Frontal cortex (tissue), 4 donors: Measurements from ENCODE around the gene VAMP1. TPM values are rescaled to one million over a fixed set of nuclear protein-coding genes. Genes with fewer than 3 reads are reported as not detected.
A peak's percentile ranks its signal among the peaks of the same experiment; 100 is the strongest.

Experiments used
- DNase-seq, 2 donors: peaks; one replicate each; pipeline ENCODE4 v3.0.0; 2012; ENCODE audit warnings: low spot score in 2 of 2
- FAIRE-seq: peaks from 2 replicates; lab custom pipeline; 2012; peaks lifted over from hg19 to GRCh38; lab: Jason Lieb, UNC
- total RNA-seq: library from RNA; depleted of rRNA; stranded (reverse); fragments of >200 nt; gene quantifications from one replicate; pipeline ENCODE4 v1.2.3, GENCODE V29; 2014
- donor health status: control.
- donor health status: control.
- donor health status: control.

Gene VAMP1
- total RNA-seq, 1 donor from 2014 or later = 1.2 TPM

- FAIRE-seq (no peak), DNase-seq (no peak)
Observed at GRCh38 chr12:6452944-6453630, 17.4 kb downstream of the VAMP1 start.

GRCh38 chr12:6452245-6452943, 18.1 kb downstream of the VAMP1 start:
- no peak for FAIRE-seq
- DNase-seq = no peak

GRCh38 chr12:6451348-6452244, 18.9 kb downstream of the VAMP1 start, which contains the start of gene TAPBPL:
Gene TAPBPL, plus strand, starts transcription at chr12:6452042. Its CDS starts 207 bp downstream, at chr12:6452249.
- DNase-seq (peak; percentile 60 to 83), FAIRE-seq (no peak)

GRCh38 chr12:6450869-6451347, 19.6 kb downstream of the VAMP1 start:
- no peak for DNase-seq
- no peak for FAIRE-seq

DNA sequence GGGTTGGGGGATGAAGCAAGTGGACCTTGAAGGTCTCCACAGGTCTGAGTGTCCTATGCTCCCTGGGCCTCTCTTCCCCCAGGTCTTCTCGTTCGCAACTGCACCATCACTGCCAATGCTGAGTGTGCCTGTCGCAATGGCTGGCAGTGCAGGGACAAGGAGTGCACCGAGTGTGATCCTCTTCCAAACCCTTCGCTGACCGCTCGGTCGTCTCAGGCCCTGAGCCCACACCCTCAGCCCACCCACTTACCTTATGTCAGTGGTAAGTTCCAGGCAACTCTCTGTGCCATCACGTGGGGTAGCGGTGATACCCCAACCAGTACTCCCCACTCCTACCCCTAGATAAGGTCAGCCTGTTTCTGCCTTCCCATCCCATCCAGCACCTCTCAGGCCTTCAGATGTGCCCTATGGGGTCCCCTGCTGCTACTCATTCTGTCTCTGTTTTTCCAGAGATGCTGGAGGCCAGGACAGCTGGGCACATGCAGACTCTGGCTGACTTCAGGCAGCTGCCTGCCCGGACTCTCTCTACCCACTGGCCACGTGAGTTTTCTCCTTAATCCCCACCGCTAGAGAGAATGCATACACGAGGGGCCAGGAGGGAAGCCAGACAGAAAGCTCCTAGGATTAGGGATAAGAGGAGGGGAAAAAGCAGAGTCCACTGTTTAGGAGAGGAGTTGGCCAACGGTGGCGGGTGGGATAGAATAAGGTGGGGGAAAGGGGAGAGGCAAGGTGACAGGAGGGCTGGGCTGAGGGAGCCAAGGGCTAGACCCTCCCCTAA, 20.2 kb downstream of the VAMP1 start:
- DNase-seq (no peak), FAIRE-seq (no peak)

- DNase-seq (no peak), FAIRE-seq (no peak)
Observed at GRCh38 chr12:6444704-6445688, 25.5 kb downstream of the VAMP1 start, which contains the start of gene CD27. Gene CD27, plus strand, starts transcription at chr12:6444955. Its CDS starts 141 bp downstream, at chr12:6445096.

DNA sequence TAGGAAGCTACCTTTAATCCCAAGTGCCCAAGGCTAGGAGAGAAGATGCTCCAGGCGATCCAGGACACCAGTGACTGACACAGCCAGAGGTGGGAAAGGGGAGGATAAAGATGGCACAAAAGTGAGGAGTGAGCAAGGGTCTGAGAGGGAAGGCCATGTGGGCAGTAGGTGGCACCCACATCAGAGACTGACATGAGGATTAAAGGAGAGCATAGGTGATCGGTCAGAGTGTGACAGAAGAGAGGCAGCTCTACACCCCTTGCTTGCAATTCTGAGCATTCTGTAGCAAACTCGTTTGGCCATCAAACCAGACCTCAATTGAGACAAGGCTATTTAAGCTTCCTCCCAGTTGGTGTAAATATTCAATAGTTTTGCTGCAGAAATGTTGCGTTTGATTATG, 26.4 kb downstream of the VAMP1 start:
- DNase-seq = no peak
- FAIRE-seq = no peak

- no peak for FAIRE-seq
- DNase-seq = no peak
Observed at GRCh38 chr12:6443361-6443983, 27.0 kb downstream of the VAMP1 start.

- DNase-seq = no peak
- FAIRE-seq = no peak
Observed at GRCh38 chr12:6442836-6443235, 27.6 kb downstream of the VAMP1 start.

GRCh38 chr12:6440391-6440790, 30.1 kb downstream of the VAMP1 start:
- no peak for DNase-seq
- no peak for FAIRE-seq

DNA sequence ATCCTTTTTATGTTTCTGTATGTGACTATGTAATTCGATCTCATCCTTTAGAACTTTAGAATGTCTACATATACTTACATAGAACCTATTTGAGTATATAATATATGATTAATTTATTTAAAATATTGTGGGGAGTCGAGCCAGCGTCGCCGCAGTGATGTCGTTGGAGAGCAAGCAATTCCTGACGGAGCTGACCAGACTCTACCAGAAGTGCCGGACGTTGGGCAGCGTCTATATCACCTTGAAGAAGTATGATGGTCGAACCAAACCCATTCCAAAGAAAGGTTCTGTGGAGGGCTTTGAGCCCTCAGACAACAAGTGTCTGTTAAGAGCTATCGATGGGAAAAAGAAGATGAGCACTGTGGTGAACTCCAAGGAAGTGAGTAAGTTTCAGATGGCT, 32.1 kb downstream of the VAMP1 start:
- FAIRE-seq = no peak
- DNase-seq = no peak

DNA sequence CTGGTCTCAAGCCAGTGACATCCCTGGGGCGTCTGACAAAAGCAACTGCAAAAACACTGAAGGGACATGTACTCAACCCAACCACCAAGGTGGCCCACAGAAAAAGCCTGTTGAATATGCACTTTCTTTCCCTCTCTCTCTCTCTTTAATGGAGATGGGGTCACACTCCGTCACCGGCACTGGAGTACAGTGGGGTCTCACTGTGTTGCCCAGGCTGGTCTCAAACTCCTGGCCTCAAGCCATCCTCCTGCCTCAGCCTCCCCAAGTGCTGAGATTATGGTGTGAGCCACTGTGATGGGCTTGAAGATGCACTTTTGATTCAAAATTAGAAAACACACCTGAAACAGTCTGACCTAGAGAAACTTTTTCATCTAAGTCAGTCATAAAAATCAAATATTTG, 32.9 kb downstream of the VAMP1 start:
- no peak for DNase-seq
- no peak for FAIRE-seq

DNA sequence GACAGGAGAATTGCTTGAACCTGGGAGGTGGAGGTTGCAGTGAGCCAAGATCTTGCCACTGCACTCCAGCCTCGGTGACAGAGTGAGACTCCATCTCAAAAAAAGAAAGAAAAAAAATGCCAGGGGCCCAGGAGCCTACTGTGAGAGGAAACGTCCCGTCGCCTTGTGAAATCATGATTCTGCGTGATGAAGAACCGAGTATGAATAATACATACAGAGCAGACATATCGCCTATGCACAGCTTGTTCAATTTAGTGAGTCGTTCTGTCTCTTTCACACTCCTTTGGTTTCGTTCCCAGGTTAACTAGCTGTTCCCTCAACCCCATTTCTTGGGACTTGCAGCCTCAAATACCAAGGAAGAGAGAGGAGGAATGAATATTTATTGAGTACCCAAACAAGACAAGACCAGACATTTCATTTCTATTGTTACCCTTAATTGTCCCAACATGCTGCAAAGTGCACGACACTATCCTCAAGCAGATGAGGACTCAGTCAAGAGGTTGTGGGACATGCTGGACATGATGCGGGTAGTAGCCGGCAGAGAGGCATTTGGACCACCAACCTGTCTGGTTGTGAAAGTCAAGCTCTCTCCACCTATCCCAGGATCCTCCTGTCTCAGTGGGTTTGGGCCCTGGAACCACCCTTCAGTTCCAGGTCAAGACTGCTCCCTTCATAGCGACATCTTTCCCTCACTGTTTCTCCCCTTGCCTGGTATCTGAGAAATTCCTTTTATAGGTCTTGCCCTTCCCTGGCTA, 34.3 kb downstream of the VAMP1 start:
- DNase-seq = no peak
- FAIRE-seq = no peak

DNA sequence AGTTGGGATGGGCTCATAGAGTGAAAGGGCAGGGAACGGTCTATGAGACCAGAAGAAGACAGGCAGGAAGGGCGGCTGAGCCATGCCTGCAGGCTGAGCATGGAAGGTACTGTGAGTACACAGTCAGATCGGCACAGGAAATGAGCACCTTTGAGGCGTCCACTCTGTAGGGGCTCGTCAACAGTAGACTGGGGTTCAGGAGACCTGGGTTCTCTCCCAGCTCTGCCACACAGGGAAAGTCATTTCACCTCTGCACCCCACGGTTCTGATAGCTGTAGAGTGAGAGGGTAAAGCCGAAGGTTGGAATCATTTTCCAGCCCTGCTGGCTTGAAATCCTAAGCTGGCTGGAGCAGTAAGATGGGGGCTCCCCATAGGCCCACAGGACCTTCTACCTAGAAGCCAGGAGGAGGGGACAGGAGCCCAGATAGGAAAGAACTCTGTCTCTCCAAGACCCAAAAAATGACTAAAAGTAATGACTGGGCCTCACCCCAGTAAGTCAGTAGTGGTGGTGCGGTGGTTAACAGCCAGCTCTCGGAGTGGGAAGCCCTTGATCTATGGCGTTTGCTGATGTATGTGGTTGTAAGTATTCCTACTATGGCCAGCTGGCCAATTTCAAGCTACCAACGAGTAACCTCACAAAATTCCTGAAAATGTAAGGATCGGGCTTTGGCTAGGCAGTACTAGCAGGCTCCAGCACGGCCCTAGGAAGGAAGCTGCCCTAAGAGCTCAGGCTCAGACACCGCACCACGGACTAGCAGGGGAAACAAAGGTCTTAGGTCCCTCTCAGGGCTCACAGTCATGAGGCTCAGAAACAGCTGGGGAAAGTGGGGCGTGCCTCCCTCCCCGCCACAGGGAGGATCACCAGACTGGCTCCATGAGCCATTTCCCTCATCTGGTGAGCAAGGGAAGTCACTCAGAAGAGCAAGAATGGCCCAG, 36.0 kb downstream of the VAMP1 start:
- FAIRE-seq (no peak), DNase-seq (no peak)

DNA sequence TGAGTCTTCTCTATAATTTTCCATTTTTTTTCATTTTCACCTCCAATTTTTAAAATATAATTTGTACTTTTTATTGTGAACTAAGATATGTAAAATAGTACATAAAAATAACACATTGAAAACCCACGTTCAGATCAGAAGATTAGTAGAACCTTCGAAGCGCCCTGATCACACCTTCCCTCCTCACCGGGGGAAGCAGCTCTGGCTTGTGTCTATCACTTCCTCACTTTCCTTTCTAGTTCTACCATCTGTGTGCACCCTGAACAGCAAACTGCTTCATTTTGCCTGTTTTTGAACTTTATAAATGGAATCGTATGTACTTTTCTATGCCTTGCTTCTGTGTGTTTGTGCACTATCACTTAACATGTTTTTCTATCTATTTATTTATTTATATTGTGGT, 37.5 kb downstream of the VAMP1 start:
- DNase-seq = no peak
- no peak for FAIRE-seq
